GM18505 (cell line): Measurements from ENCODE around the gene KCP.

Source experiments
- ATAC-seq: cut with Tn5 transposase; IDR thresholded peaks from one replicate; pipeline ENCODE4 v1.9.1; 2021; ENCODE audit not compliant: unreplicated experiment
- POLR2A ChIP-seq: IDR thresholded peaks from 4 replicates; pipeline ENCODE4 v1.6.1; 2011; ENCODE audit warnings: borderline replicate concordance; ENCODE audit not compliant: insufficient read depth, insufficient read length; ENCODE audit errors: extremely low read depth

Gene KCP

DNA sequence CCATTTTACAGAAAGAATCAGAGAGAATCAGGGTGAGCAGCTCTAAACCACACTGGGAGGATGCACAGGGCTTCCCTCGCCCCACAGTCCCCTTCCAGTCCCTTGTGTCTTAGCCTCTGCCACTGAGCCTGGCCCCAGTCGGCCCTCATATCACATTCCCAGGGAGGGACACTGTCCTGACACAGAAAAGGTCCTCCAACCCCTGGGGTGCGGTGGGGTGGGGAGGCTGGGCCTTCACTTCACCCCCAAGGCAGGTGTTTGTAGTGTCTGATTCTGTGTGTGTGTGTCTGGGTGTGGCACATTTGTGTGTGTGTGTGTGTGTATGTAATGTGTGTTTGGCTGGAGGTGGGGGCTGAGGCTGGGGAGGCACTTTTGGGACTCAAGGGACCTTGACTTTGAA lies 1.8 kb upstream of the KCP start:
- no peak for ATAC-seq
- TF ChIP-seq POLR2A = no peak

DNA sequence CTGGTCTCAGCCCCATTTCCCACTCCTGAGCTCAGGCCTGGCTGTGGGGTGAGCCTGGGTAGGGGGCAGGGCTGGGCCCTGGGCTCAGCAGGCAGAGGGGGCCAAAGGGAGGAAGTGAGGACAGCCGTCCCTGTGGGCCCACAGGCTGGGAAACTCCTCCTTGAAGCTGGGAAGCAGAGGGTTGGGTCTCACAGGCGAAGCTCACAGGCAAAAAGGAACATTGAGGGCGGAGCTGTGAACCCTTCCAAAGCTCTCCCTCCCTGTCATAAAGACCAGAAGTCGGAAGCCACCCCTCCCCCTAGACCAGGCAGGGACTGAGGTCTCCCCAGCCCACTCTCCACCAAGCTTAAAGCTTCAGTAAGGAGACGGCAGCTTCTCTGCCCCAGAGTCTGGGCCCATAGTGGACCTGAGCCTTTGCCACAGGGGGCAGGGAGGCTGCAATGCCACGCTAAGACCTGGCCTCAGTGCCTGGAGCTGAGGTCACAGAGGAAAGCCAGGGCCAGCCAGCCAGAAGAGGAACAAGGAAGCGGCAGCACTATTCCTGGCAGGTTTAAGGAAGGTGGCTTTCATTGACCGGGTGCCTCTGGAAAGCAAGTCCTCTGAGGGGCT lies 1.0 kb upstream of the KCP start:
- ATAC-seq = no peak
- no peak for TF ChIP-seq POLR2A

DNA sequence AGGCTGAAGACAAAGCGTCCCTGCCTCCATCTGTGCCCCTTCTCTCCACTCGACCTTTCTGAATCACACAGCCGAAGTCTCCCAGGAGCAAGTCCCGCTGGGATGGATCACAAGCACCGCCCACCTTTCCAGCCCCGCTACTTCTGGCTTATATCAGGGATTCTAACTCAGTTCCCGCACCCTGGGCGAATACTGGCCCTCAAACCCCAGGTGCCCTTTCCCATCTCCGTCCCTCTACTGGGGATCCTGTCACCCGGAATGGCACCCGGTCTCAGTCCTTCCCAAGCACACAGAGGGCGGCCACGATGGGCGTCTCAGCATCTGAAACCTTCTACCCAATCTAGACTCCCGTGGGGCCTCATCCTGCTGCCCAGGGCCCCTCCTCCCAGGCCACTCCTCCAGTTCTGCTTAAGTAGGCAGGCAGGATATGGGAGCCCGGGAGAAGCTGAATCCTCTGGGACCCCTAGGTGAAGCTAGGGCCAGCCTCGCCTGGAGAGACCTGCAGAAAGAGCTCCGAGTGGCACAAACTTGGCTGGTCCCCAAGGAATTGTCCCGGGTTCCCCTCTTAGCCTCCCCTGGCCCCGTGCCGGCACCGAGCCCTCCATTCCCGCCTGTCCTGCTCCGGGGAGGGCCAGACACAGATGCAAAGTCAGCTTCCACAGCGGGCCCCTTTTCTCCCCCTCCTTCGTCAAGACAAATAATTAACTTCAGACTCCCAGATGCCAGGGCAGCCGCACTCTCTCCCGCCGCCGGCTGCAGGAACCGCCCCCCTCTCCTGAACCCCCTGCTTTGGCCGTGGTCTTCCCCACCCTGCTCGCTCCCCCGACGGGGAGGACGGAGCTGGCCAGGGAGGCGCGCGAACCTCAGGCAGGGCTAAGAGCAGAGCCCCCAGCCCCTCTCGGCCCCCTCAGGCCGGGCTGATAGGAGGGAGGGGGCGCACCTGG lies 612 bp downstream of the KCP start:
- no peak for ATAC-seq
- TF ChIP-seq POLR2A = no peak

DNA sequence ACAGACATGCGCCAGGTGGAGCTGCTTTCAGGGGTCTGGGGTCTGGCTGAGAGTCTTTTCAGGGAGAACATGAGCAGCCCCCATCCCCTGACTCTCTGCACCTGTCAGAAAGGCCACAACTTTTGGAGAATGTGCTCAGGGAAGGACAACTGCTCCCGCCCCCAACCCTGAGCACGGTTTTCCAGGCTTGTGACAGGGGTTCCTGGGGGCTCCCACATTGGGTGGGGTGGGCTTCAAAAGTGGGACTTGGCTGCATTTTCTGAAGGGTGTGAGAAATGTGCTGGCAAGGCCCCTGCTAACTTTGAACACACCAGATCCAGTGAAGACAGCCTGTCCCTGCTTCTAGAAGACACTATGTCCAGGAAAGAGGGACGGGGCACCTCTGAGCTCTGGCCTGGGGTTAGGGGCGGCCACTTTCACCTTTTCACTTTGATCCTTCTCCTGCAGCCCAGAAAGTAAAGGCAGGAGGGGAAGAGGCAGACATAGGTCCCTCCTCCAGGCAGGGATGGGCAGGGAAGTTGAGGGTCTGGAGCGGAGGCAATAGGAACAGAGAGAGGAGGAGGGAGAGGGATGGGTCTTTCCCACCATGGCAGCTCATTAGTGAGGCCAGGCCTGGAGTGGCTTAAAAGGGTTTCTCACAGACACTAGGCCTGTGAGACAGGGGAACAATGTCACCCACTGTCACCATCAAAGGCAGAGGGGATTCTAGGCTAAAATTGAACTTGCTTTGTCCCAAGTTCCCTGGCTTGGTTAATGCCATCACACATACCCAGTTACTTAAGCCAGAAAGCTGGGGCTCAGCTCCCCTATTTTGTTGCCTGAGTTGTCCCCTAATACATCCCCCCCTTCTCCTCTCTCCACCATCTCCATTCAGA lies 1.5 kb downstream of the KCP start:
- no peak for TF ChIP-seq POLR2A
- no peak for ATAC-seq

DNA sequence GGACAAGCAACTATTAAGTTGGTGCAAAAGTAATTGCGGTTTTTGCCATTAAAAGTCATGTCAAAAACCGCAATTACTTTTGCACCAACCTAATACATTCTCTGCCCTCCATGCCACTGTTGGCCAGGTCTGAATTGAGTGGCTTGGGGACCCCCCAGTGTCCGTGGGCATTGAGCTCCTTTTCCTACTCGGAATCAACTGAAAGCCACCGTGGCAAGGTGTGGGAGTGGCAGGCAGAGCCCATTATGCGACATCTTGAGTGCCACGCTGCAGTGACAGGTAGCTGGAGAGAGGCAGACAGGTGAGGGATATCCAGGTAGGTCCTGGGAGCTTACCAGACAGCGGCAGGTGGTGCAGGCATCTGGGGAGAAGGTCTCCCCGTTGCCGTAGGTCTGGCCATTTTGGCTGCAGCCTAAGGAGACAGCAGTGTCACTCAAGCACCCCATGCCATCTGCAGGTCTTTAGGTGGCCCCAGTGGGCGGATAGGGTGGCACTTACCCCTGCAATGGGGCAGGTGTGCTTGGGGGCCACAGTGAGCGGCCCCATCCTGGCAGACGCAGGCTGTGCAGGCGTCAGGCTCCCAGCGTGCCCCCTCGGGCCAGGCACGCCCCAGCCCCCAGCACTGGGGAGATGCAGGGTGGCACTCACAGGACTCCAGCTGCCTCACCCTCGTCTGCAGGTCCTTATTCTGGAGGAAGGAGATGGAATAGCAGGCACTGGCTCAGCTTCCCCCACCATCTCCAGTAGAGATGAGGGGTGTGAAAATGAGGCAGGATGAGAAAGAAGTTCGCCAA lies 3.5 kb downstream of the KCP start:
- TF ChIP-seq POLR2A = no peak
- ATAC-seq = no peak

DNA sequence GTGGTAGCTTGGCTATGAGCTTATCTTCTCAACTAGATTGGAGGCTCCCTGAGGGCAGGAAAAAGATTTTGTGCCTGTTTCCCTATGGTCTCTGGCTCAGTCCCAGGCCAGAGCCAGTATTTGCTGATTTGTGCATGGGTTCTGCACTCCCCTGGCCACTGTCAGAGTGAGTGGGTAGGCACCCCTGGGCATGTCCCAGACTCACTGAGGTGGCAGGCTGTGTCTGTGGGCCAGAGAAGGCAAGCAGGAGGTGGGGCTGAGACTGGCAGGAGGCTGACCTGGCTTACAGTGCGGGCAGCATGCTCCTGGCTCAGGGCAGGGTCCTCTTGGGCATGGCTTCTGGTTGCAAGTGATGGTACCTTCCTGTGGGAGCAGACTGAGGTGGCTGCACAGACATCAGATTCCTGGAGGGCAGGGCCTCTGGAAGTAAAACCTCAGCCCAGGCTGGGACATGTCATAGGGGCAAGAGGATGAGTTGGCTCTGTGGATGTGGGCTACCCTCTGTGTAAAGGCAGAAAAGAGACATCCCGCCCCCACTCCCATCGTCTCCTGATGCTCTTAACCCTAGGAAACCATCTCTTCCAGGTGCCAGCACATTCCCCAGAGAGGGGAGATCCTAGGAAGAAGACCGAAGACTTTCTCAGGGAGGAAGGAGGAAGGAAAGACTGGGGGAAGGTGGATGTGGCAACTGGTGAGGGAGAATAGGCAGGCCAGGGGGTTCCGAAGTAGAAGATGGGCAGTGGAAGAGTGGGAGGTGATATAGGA lies 4.3 kb downstream of the KCP start:
- no peak for ATAC-seq
- TF ChIP-seq POLR2A = no peak

DNA sequence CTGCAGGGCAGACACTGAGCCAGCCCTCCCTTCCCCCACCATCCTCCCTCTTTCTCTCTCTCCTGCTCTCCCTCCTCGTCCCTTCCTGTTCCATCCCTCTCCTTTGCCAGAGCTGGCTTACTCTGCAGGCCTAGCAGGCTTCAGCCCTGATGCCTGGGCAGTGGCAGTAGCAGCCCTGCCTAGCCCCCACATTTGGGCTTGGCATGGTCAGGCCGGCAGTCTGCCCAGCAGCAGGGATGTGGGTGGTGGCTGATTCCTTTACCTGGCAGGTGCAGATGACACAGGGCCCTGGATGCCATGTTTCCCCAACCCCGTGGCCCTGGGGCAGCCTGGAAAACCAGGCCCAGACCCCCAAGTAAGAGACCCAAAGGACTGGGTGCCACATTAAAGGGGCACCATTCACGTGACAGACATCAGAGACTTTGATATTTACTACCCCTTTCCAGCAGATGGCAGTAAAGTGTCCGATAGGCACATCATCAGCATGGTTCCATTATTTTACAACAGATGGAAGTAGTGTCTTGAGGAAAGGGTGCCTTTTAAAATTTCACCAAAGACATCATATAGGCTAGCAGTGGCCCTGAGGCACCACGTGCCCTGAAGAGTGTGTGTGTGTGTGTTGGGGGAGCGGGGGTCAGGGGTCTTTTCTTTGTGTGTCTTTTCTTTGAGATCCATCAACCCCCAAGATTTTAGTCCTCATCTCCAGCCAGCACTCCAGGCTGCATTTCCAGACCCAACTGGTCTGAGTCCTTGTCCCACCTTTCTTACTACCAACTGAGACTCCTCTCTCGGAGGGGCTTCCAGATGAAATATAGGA lies 5.9 kb downstream of the KCP start:
- no peak for TF ChIP-seq POLR2A
- no peak for ATAC-seq

DNA sequence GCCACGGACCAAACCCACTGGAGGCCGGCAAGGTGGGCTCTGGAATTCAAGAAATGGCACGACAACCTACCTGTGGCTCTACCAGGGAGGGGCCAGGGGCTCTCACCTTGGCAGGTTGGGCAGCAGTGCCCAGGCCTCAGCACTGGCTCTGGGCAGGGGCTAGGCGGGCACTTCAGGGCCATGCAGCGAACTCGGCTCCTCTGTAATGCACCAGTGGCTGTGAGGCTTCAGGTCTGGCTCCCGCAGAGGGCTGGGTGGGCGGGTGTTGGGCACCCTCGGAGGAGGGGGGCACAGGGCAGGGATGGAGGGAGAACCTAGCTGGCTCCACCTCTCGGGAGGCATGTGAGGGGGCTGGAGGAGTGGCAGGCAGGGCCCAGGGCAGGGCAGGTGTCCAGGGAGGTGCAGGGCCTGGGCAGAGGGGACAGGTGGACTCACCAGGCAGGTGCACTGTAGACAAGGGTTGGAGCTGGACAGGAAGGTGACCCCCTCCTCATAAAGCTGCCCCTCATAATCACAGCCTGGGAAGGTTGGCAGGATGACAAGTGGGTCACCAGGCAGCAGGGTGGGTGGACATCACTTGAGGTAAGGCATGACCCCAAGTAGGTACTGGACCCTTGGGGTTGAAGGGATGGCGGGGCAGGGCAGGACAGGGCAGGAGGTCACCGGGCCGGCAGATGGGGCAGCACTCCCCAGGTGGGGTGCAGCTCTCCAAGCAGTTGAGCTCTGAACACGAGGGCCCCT lies 6.7 kb downstream of the KCP start:
- TF ChIP-seq POLR2A = no peak
- ATAC-seq = no peak

DNA sequence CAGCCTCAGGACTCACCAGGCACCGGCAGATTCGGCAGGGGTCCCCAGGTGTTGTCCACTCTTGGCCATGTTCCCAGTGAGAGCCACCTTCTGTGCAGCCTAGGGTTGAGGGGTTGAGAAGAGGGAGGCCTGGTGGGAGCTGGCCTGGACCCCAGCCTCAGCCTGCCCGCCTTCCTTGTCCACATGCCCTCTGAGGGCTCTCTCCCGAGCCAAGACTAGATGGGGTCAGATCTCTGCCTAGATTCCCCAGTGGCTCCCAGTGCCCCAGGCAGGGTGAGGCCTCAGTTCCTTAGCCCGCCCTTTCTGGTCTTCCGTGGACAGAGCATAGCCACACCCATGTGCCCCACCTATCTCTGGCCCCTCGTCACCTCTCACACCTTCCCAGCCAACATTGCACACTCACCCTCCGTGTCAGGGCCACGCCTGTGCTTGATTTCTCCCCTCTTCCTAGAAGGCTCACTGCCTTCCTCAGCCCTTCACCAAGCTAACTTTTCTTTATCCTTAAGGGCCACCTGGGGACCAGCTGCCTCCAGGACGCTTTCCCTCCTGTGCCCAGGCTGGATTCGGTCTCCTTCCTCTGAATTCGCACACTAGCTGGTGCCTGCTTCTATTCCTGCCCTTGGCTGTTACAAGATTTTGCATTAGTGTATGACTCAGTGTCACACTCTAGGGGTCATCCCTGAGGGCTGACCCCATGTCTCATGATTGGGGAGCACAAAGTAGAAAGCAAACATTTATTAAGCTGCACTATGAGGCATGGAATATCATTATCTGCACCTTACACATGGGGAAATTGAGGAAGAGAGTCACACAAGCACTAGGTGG lies 7.5 kb downstream of the KCP start:
- ATAC-seq = no peak
- TF ChIP-seq POLR2A = no peak

DNA sequence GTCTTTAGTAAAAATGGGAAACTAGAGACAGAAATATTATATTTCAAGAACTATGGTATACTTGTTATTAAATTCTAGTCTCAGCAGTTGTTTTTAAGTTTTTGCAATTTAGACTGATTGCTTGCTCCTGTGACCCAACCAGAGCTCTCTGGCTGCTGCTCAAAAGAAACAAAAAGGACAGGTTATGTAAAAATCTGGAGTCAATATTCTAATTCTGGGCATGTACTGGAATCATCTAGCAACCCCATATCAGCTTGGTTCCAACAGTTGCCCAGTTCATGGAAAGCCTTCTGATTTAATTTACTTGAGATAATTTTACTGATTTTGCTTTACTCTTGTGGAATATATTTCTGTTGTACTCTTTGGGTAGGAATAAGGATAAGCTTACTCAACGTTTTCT lies 10.3 kb downstream of the KCP start:
- no peak for TF ChIP-seq POLR2A
- no peak for ATAC-seq
